ENCODE results near the gene ITPR2. TPM values are rescaled to one million over a fixed set of nuclear protein-coding genes. Genes with fewer than 3 reads are reported as not detected.

The ITPR2 gene
- total and polyA plus RNA-seq, 2 of the 13 experiments (the other 11 are each of a cell fraction or from before 2014, with no cell fraction given) = 31.9 to 81.9 TPM

DNA sequence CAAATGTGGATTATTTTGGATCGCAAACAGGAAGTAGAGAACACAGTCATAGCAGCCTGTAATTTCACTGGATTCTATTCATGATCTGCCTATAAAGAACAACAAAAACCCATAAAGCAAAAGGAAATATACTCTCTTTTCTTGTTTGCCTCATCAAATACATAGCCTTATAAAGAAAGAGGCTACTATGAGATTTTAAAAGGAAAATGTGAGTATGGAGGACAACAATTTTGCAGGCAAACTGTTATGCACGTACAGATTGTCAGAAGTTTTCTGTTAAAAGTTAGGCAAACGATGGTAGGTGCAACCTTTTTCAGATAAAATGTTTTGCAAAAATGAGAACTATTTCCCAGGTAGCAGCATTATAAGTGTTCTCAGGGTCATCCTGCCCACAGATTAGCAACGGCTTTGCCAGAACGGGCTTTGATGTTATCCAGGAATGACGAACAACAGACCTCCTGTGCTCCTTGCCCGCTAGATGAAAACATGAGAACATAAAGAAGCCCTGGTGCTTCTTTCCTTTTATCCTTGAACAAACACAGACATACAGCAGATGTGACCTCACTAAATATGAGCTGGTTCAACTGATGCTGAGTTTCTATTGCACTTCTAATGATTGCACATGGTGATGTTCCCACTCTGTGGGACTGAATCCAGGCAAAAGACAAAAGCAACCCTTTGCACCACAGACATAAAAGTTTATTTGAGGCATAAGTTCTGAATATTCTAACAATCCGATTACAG lies 88.1 kb downstream of the ITPR2 start (continued):
- TF ChIP-seq MTF2 (CRISPR knock-in tag; IDR thresholded peaks at IDR 0.05; ENCODE audit: borderline replicate concordance) = no peak
- no peak for TF ChIP-seq MAFG (CRISPR knock-in tag; IDR thresholded peaks at IDR 0.05)
- peak; percentile 30; the same call in 1 of the 2 replicates for TF ChIP-seq YEATS4 (CRISPR knock-in tag; IDR thresholded peaks at IDR 0.05; ENCODE audit: borderline replicate concordance)
- TF ChIP-seq MXI1 (IDR thresholded peaks at IDR 0.05; ENCODE audit: borderline replicate concordance, low read depth, low read length) = peak; percentile 46; the same call in 1 of the 3 replicates
- TF ChIP-seq, protein P1, sequence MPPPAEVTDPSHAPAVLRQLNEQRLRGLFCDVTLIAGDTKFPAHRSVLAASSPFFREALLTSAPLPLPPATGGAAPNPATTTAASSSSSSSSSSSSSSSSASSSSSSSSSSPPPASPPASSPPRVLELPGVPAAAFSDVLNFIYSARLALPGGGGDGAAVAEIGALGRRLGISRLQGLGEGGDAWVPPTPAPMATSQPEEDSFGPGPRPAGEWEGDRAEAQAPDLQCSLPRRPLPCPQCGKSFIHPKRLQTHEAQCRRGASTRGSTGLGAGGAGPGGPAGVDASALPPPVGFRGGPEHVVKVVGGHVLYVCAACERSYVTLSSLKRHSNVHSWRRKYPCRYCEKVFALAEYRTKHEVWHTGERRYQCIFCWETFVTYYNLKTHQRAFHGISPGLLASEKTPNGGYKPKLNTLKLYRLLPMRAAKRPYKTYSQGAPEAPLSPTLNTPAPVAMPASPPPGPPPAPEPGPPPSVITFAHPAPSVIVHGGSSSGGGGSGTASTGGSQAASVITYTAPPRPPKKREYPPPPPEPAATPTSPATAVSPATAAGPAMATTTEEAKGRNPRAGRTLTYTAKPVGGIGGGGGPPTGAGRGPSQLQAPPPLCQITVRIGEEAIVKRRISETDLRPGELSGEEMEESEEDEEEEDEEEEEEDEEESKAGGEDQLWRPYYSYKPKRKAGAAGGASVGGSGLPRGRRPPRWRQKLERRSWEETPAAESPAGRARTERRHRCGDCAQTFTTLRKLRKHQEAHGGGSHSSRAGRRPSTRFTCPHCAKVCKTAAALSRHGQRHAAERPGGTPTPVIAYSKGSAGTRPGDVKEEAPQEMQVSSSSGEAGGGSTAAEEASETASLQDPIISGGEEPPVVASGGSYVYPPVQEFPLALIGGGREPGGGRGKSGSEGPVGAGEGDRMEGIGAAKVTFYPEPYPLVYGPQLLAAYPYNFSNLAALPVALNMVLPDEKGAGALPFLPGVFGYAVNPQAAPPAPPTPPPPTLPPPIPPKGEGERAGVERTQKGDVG (CRISPR knock-in tag; IDR thresholded peaks at IDR 0.05; ENCODE audit: borderline replicate concordance) = no peak
- TF ChIP-seq LRRFIP1 (CRISPR knock-in tag; conservative IDR thresholded peaks at IDR 0.05) = no peak
- TF ChIP-seq NR2F6 (IDR thresholded peaks at IDR 0.05) = peak; percentile 89
- TF ChIP-seq NR2F6 (CRISPR knock-in tag; IDR thresholded peaks at IDR 0.05) = peak; percentile 86
- no peak for TF ChIP-seq ZNF597 (CRISPR knock-in tag; IDR thresholded peaks at IDR 0.05)
- no peak for TF ChIP-seq ZNF572 (CRISPR knock-in tag; IDR thresholded peaks at IDR 0.05)
- TF ChIP-seq AHR (CRISPR knock-in tag; IDR thresholded peaks at IDR 0.05) = no peak
- no peak for TF ChIP-seq CSRNP1 (CRISPR knock-in tag; IDR thresholded peaks at IDR 0.05)
- peak; percentile 88 for TF ChIP-seq RXRB (CRISPR knock-in tag; IDR thresholded peaks at IDR 0.05; ENCODE audit: borderline replicate concordance)
- TF ChIP-seq DNMT1 (CRISPR knock-in tag; IDR thresholded peaks at IDR 0.05) = no peak
- peak; percentile 83; the same call in 1 of the 2 replicates for TF ChIP-seq ZNF124 (CRISPR knock-in tag; IDR thresholded peaks at IDR 0.05)
- peak; percentile 29; the same call in 1 of the 2 replicates for TF ChIP-seq ZNF430 (CRISPR knock-in tag; IDR thresholded peaks at IDR 0.05)
- no peak for TF ChIP-seq TEF (CRISPR knock-in tag; IDR thresholded peaks at IDR 0.05)
- TF ChIP-seq PHF5A (CRISPR knock-in tag; IDR thresholded peaks at IDR 0.05; ENCODE audit: low read depth, unreplicated experiment) = no peak
